ENCODE results near the gene APOLD1.
"Not testable (repeated sequence)": the region's sequence is repeated elsewhere in the genome, so short reads cannot be mapped to it uniquely, and the experiment has no call there.

The APOLD1 gene

GRCh38 chr12:12821975-12822374, 36.5 kb downstream of the APOLD1 start:
- no peak overlapping the region for H3K4me3 ChIP-seq (ENCODE audit: low read depth, low read length)
- H3K27ac ChIP-seq (ENCODE audit: low read depth, low read length) = no peak overlapping the region
- H3K4me1 ChIP-seq (ENCODE audit: control insufficient read depth, insufficient read depth, low read length) = no peaks in the 10 kb centered on the region
- H3K9me3 ChIP-seq (ENCODE audit: control insufficient read depth, insufficient read depth, low read depth, low read length) = no peaks in the 10 kb centered on the region
- peaks cover 78% of the 10 kb centered on the region for H3K36me3 ChIP-seq (ENCODE audit: control insufficient read depth, insufficient read depth, low read length)
- no peaks in the 10 kb centered on the region for H3K27me3 ChIP-seq (ENCODE audit: control insufficient read depth, insufficient read depth, low read length)
- no peak overlapping the region for H3K9ac ChIP-seq (ENCODE audit: low read length)

DNA sequence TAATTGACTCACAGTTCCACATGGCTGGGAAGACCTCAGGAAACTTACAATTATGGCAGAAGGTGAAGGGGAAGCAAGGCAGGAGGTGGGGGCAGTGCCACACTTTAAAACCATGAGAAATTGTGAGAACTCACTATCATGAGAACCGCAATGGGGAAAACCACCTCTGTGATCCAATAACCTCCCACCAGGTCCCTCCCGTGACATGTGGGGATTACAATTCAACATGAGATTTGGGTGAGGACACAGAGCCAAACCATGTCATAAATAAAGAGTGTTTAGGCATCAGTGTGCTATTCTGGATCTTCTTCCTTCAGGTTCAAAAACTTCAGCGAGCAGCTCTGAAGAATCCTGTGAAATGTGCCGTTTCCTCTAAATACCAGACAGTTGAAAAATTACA, 37.4 kb downstream of the APOLD1 start:
- H3K4me3 ChIP-seq (ENCODE audit: low read depth, low read length) = no peak overlapping the region
- H3K4me1 ChIP-seq (ENCODE audit: control insufficient read depth, insufficient read depth, low read length) = no peaks in the 10 kb centered on the region
- H3K9me3 ChIP-seq (ENCODE audit: control insufficient read depth, insufficient read depth, low read depth, low read length) = no peaks in the 10 kb centered on the region
- no peak overlapping the region for H3K27ac ChIP-seq (ENCODE audit: low read depth, low read length)
- H3K9ac ChIP-seq (ENCODE audit: low read length) = no peak overlapping the region
- H3K27me3 ChIP-seq (ENCODE audit: control insufficient read depth, insufficient read depth, low read length) = no peaks in the 10 kb centered on the region
- H3K36me3 ChIP-seq (ENCODE audit: control insufficient read depth, insufficient read depth, low read length) = peaks cover 84% of the 10 kb centered on the region

DNA sequence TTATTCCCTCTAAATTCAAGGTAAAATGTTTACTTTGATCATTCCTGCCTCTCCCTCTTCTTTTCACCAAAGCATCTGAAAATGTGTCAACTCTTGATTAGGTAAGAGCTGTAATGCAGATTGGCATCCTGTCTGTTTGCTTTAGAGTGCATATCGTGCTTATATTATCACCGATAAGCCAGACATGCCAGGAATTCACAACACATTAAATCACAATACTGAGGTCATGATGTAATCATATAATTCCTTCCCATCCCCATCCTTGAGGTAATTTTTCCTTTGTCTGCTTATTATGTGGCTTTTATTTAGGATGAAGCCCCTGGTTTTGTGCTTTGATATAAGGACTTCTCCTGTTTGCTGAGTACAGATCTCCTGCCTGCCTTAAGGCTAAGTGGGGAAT, 37.8 kb downstream of the APOLD1 start:
- no peak overlapping the region for H3K4me3 ChIP-seq (ENCODE audit: low read depth, low read length)
- H3K36me3 ChIP-seq (ENCODE audit: control insufficient read depth, insufficient read depth, low read length) = peaks cover 88% of the 10 kb centered on the region
- no peak overlapping the region for H3K9ac ChIP-seq (ENCODE audit: low read length)
- H3K9me3 ChIP-seq (ENCODE audit: control insufficient read depth, insufficient read depth, low read depth, low read length) = no peaks in the 10 kb centered on the region
- no peaks in the 10 kb centered on the region for H3K27me3 ChIP-seq (ENCODE audit: control insufficient read depth, insufficient read depth, low read length)
- H3K4me1 ChIP-seq (ENCODE audit: control insufficient read depth, insufficient read depth, low read length) = no peaks in the 10 kb centered on the region
- no peak overlapping the region for H3K27ac ChIP-seq (ENCODE audit: low read depth, low read length)

GRCh38 chr12:12823811-12824210, 38.4 kb downstream of the APOLD1 start:
- H3K4me3 ChIP-seq (ENCODE audit: low read depth, low read length) = no peak overlapping the region
- no peak overlapping the region for H3K9ac ChIP-seq (ENCODE audit: low read length)
- no peak overlapping the region for H3K27ac ChIP-seq (ENCODE audit: low read depth, low read length)
- H3K4me1 ChIP-seq (ENCODE audit: control insufficient read depth, insufficient read depth, low read length) = no peaks in the 10 kb centered on the region
- no peaks in the 10 kb centered on the region for H3K27me3 ChIP-seq (ENCODE audit: control insufficient read depth, insufficient read depth, low read length)
- peaks cover 92% of the 10 kb centered on the region for H3K36me3 ChIP-seq (ENCODE audit: control insufficient read depth, insufficient read depth, low read length)
- no peaks in the 10 kb centered on the region for H3K9me3 ChIP-seq (ENCODE audit: control insufficient read depth, insufficient read depth, low read depth, low read length)

DNA sequence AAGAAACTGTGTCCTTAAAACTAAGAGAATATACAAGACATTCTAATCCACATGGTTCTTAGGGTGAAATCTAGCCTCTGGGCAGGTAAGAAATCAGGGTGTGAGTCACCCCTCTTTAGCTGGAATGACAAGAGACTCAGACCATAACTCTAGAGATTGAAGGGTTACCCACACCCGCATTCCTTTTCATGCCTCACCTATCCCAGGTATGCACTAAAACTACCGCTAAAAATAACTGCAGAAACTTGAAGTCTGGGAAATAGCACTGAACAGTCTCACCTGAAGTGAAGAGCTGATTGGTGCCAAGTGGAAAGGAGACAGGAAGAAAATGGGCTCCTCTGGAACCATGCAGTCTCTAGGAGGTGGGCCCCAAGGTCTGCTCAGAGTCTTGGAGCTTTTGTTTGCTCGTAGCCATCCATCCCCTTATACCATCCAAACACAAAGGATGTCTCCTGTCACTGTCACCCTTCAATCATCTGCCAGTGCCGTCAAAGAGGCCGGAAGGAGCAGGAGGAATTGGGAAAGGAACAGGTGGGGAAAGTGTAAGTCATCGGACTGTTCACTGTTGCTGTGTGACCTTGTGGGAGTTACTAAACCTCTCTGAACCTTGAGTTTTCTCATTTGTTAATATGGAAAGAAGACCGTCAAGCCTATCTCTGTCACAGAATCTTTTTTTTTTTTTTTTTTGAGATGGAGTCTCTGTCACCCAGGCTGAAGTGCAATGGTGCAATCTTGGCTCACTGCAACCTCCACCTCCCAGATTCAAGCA, 50.1 kb downstream of the APOLD1 start:
- H3K4me3 ChIP-seq (ENCODE audit: low read depth, low read length) = no peak overlapping the region
- no peak overlapping the region for H3K9ac ChIP-seq (ENCODE audit: low read length)
- H3K36me3 ChIP-seq (ENCODE audit: control insufficient read depth, insufficient read depth, low read length) = peaks cover 40% of the 10 kb centered on the region
- no peak overlapping the region for H3K27ac ChIP-seq (ENCODE audit: low read depth, low read length)
- no peaks in the 10 kb centered on the region for H3K9me3 ChIP-seq (ENCODE audit: control insufficient read depth, insufficient read depth, low read depth, low read length)
- peaks cover 7% of the 10 kb centered on the region; the same call in 1 of the 2 replicates for H3K4me1 ChIP-seq (ENCODE audit: control insufficient read depth, insufficient read depth, low read length)
- no peaks in the 10 kb centered on the region for H3K27me3 ChIP-seq (ENCODE audit: control insufficient read depth, insufficient read depth, low read length)

DNA sequence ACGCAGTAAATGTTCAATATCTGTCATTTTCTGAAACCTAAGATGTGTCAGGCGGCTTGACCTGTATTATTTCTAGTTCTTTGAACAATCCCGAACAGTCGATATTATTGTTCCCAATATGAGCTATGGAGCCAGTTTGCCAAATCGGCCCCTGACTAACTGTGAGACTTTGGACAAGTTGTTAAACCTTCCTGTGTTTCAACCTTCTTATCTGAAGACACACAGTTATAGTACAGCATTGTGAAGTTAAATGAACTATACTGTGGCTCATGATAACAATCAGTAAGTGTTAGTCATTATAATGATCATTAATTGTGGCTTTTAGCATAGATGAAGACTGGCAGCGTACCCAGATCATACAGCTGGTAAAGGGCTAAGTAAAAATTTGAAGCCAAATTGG, 51.1 kb downstream of the APOLD1 start:
- H3K9me3 ChIP-seq (ENCODE audit: control insufficient read depth, insufficient read depth, low read depth, low read length) = no peaks in the 10 kb centered on the region
- no peaks in the 10 kb centered on the region for H3K27me3 ChIP-seq (ENCODE audit: control insufficient read depth, insufficient read depth, low read length)
- peaks cover 33% of the 10 kb centered on the region for H3K36me3 ChIP-seq (ENCODE audit: control insufficient read depth, insufficient read depth, low read length)
- no peak overlapping the region for H3K4me3 ChIP-seq (ENCODE audit: low read depth, low read length)
- peaks cover 7% of the 10 kb centered on the region; the same call in 1 of the 2 replicates for H3K4me1 ChIP-seq (ENCODE audit: control insufficient read depth, insufficient read depth, low read length)
- no peak overlapping the region for H3K27ac ChIP-seq (ENCODE audit: low read depth, low read length)
- H3K9ac ChIP-seq (ENCODE audit: low read length) = no peak overlapping the region

DNA sequence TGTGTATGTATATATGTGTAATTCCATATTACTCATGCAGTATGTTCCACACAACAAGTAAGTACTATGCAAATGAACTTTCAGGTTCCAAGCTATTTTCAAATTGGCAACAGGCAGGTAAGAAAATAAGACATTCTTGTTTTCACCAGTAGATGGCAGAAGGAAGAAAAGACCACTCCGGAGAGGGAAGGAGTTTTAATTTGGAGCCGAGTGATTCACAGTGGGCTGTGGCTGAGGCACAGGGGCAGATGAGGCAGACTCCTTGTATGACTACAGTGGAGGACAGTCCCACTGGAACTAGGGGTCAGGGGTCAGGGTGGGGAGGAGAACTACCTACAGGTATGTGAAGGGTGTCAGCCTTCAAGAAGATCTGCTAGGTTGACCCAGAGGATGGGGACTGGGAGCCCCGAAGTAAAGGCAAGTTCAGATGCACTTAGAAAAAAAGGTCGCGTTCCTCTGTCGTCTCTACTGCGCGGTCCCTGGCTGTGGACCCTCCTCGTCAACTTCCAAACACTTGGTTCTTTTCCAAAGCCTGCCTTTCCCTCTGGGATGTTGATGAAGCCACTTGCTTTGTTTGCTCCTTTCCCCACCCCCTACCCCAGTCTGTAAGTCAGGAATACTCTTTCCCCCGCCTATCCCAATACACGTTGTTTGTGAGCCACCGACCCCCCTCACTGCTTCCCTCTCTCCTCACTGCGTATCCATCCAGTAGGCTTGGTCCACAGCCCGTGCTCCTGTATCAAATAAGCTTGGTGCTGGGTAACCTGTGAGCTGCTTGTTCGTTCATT, 51.8 kb downstream of the APOLD1 start:
- H3K36me3 ChIP-seq (ENCODE audit: control insufficient read depth, insufficient read depth, low read length) = peaks cover 29% of the 10 kb centered on the region
- no peak overlapping the region for H3K4me3 ChIP-seq (ENCODE audit: low read depth, low read length)
- H3K9ac ChIP-seq (ENCODE audit: low read length) = no peak overlapping the region
- H3K27ac ChIP-seq (ENCODE audit: low read depth, low read length) = no peak overlapping the region
- H3K4me1 ChIP-seq (ENCODE audit: control insufficient read depth, insufficient read depth, low read length) = peaks cover 7% of the 10 kb centered on the region; the same call in 1 of the 2 replicates
- H3K27me3 ChIP-seq (ENCODE audit: control insufficient read depth, insufficient read depth, low read length) = no peaks in the 10 kb centered on the region
- no peaks in the 10 kb centered on the region for H3K9me3 ChIP-seq (ENCODE audit: control insufficient read depth, insufficient read depth, low read depth, low read length)

- H3K4me3 ChIP-seq (ENCODE audit: low read depth, low read length) = no peak overlapping the region
- no peak overlapping the region for H3K9ac ChIP-seq (ENCODE audit: low read length)
- no peak overlapping the region for H3K27ac ChIP-seq (ENCODE audit: low read depth, low read length)
- H3K36me3 ChIP-seq (ENCODE audit: control insufficient read depth, insufficient read depth, low read length) = peaks cover 23% of the 10 kb centered on the region
- peaks cover 7% of the 10 kb centered on the region; the same call in 1 of the 2 replicates for H3K4me1 ChIP-seq (ENCODE audit: control insufficient read depth, insufficient read depth, low read length)
- H3K9me3 ChIP-seq (ENCODE audit: control insufficient read depth, insufficient read depth, low read depth, low read length) = no peaks in the 10 kb centered on the region
- H3K27me3 ChIP-seq (ENCODE audit: control insufficient read depth, insufficient read depth, low read length) = no peaks in the 10 kb centered on the region
Observed at GRCh38 chr12:12837813-12838153, 52.3 kb downstream of the APOLD1 start.

DNA sequence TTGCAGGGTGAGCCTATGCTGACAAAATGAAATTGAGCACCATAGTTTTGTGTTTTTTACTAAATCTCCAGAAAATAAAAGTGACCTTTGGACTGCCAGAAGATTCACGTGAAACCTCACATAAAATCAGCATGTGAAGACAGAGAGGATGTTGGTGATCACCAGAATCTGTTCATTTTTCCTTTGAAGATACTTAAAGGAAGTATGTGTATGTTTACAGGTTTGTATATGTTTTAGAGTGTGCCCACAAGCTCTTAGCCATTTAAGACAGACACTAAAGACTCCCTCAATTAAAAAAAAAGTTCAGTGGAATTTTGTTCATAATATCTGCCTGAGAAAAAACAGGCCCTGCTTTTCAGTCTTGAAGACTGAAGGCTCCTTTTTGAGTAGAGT, 53.5 kb downstream of the APOLD1 start:
- Histone ChIP-seq H3K9me3 (ENCODE audit: control insufficient read depth, insufficient read depth, low read depth, low read length) (no peaks in the 10 kb centered on the region), H3K36me3 (ENCODE audit: control insufficient read depth, insufficient read depth, low read length) (peaks cover 13% of the 10 kb centered on the region), H3K4me1 (ENCODE audit: control insufficient read depth, insufficient read depth, low read length) (peaks cover 7% of the 10 kb centered on the region; the same call in 1 of the 2 replicates), H3K4me3 (ENCODE audit: low read depth, low read length) (no peak overlapping the region), H3K27me3 (ENCODE audit: control insufficient read depth, insufficient read depth, low read length) (no peaks in the 10 kb centered on the region), H3K9ac (ENCODE audit: low read length) (no peak overlapping the region), H3K27ac (ENCODE audit: low read depth, low read length) (no peak overlapping the region)

DNA sequence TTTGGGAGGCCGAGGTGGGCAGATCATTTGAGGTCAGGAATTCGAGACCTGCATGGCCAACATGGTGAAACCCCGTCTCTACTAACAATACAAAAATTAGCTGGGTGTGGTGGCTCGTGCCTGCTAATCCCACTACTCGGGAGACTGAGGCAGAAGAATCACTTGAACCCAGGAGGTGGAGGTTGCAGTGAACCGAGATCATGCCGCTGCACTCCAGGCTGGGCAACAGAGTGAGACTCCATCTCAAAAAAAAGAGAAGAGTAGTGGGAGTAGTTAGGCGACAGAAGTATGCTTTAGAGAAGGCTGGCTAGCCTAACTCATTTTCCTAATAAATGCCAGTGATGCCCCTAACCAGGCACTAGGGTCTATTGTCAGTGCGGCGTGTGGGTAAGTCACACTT, 54.0 kb downstream of the APOLD1 start:
- not testable (repeated sequence) for H3K4me1 ChIP-seq (ENCODE audit: control insufficient read depth, insufficient read depth, low read length); H3K27me3 ChIP-seq (ENCODE audit: control insufficient read depth, insufficient read depth, low read length); H3K27ac ChIP-seq (ENCODE audit: low read depth, low read length); H3K9ac ChIP-seq (ENCODE audit: low read length); H3K9me3 ChIP-seq (ENCODE audit: control insufficient read depth, insufficient read depth, low read depth, low read length); H3K4me3 ChIP-seq (ENCODE audit: low read depth, low read length)
- H3K36me3 ChIP-seq (ENCODE audit: control insufficient read depth, insufficient read depth, low read length) = peaks cover 11% of the 10 kb centered on the region

- no peak overlapping the region for H3K27ac ChIP-seq (ENCODE audit: low read depth, low read length)
- H3K36me3 ChIP-seq (ENCODE audit: control insufficient read depth, insufficient read depth, low read length) = peaks cover 11% of the 10 kb centered on the region
- H3K9ac ChIP-seq (ENCODE audit: low read length) = no peak overlapping the region
- peaks cover 7% of the 10 kb centered on the region; the same call in 1 of the 2 replicates for H3K4me1 ChIP-seq (ENCODE audit: control insufficient read depth, insufficient read depth, low read length)
- H3K4me3 ChIP-seq (ENCODE audit: low read depth, low read length) = no peak overlapping the region
- no peaks in the 10 kb centered on the region for H3K9me3 ChIP-seq (ENCODE audit: control insufficient read depth, insufficient read depth, low read depth, low read length)
- H3K27me3 ChIP-seq (ENCODE audit: control insufficient read depth, insufficient read depth, low read length) = no peaks in the 10 kb centered on the region
Observed at GRCh38 chr12:12839873-12840579, 54.6 kb downstream of the APOLD1 start.
